Right lobe of liver (tissue), 6 donors: ENCODE data around the gene DAAM1. TPM values are rescaled to one million over a fixed set of nuclear protein-coding genes. Genes with fewer than 3 reads are reported as not detected.

ENCODE experiments used
- ATAC-seq, 4 donors: fragments of 200-7000 bp; cut with Tn5 transposase; one replicate each; pipeline ENCODE4 v1.9.1; 2020; ENCODE audit warnings: mild to moderate bottlenecking in 4 of 4, moderate library complexity in 4 of 4
- DNase-seq, 3 donors: peaks; one replicate each; pipeline ENCODE4 v3.0.0-alpha.2; 2020
- H3K27ac ChIP-seq, 3 donors: fragments of 200-600 bp; one replicate each; pipeline ENCODE4 v1.8.0; 2022
- H3K27me3 ChIP-seq, 2 donors: fragments of 200-600 bp; one replicate each; pipeline ENCODE4 v1.8.0; 2022
- H3K36me3 ChIP-seq, 4 donors: fragments of 200-600 bp; sonication (generic) in 1 of 4; one replicate each; pipeline versions ENCODE4 v1.5.1 to v1.8.0; 2017 to 2022; ENCODE audit warnings: control low read depth in 1 of 4
- H3K4me1 ChIP-seq, 4 donors: fragments of 200-600 bp; sonication (generic) in 1 of 4; one replicate each; pipeline versions ENCODE4 v1.5.1 to v1.8.0; 2017 to 2022; ENCODE audit warnings: control low read depth in 1 of 4
- H3K4me3 ChIP-seq, 3 donors: fragments of 200-600 bp; one replicate each; pipeline ENCODE4 v1.8.0; 2022
- H3K9me3 ChIP-seq, 4 donors: fragments of 200-600 bp; sonication (generic) in 1 of 4; one replicate each; pipeline versions ENCODE4 v1.5.1 to v1.8.0; 2017 to 2022; ENCODE audit warnings: control low read depth in 1 of 4
- CTCF ChIP-seq, 4 donors: fragments of 200-600 bp in 3 of 4; fragments of 450-650 bp in 1 of 4; IDR thresholded peaks; one replicate each; pipeline versions ENCODE4 v1.5.1 to v1.8.0; 2016 to 2022; ENCODE audit warnings: antibody characterized with exemption in 4 of 4, mild to moderate bottlenecking in 2 of 4
- POLR2A ChIP-seq: fragments of 450-650 bp; IDR thresholded peaks from one replicate; pipeline ENCODE4 v1.6.1; 2017; ENCODE audit warnings: antibody characterized with exemption, mild to moderate bottlenecking
- WGBS: methylation state at CpG from one replicate; pipeline ENCODE4 v1.1.6; 2018; ENCODE audit warnings: low coverage, low lambda C conversion rate; ENCODE audit not compliant: insufficient coverage; ENCODE audit errors: missing lambda C conversion rate; 5-methylcytosine and 5-hydroxymethylcytosine counted together
- intact Hi-C, 2 donors: fragments of 100-400 bp; cut with DNase I; formaldehyde crosslinking; loops; one replicate each; pipeline versions ENCODE4 v1.11.2 to v1.14.1; 2022
- total RNA-seq, 6 experiments: library from RNA; depleted of rRNA in 2 of 6; stranded (reverse); fragments of >200 nt in 2 of 6; fragmentation: NEBNext Ultra II Directional in 3 of 6; extraction: Animal tissue kit (Norgen Biotek cat#: 25700) in 3 of 6; gene quantifications; one replicate each; pipeline versions ENCODE4 v1.1.0 to v1.2.4, GENCODE V29; 2016 to 2023
- donor health status: DM: no; HTN: yes; CAD: no.
- donor health status: DM: no; HTN: no; CAD: no.
- donor health status: DM: no; HTN: no; CAD: no.
- donor health status: DM: no; HTN: yes; CAD: no.
- donor health status: DM: no; HTN: yes; CAD: no.

The DAAM1 gene
- total RNA-seq, 6 experiments from 2014 or later, result 17.2 to 43.6 (median 25.3) TPM

- H3K27ac ChIP-seq, result no peak overlapping the region
- no peaks in the 10 kb centered on the region for H3K27me3 ChIP-seq
- no peak for ATAC-seq
- H3K9me3 ChIP-seq, result no peaks in the 10 kb centered on the region
- no peaks in the 10 kb centered on the region for H3K36me3 ChIP-seq
- WGBS, result 86% methylated on average over 2 of the region's 2 CpGs
- no peak overlapping the region for H3K4me3 ChIP-seq
- DNase-seq, result no peak
- intact Hi-C loops, result no loop called here
- H3K4me1 ChIP-seq, result peaks cover 0 to 9% (median 0%) of the 10 kb centered on the region in 4 donors
- TF ChIP-seq POLR2A (no peak), CTCF (IDR thresholded peaks at IDR 0.05) (no peak)
Observed at GRCh38 chr14:59221568-59221967, 33.1 kb downstream of the DAAM1 start.

DNA sequence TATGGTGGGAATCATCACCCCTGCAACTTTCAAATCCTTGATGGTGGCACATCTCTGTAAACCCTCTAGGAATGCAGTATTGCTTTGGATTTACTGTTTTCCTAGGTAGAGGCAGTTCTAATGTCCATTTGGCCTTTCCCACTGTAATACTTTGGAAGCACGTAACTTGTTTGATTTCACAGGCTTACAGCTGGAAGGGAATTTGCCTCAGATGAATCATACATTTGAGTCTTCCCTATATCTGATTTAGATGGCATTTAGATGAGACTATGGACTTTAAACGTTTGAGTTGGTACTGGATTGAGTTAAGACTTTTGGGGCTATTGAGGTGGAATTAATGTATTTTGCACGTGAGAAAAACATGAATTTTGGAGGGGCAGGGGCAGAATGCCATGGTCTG, 35.9 kb downstream of the DAAM1 start:
- peaks cover 0 to 7% (median 0%) of the 10 kb centered on the region in 4 donors for H3K4me1 ChIP-seq
- H3K4me3 ChIP-seq, result no peak overlapping the region
- ATAC-seq (no peak), DNase-seq (no peak)
- H3K9me3 ChIP-seq, result no peaks in the 10 kb centered on the region
- intact Hi-C loops, result no loop called here
- no peaks in the 10 kb centered on the region for H3K27me3 ChIP-seq
- TF ChIP-seq POLR2A (no peak), CTCF (IDR thresholded peaks at IDR 0.05) (no peak)
- no peak overlapping the region for H3K27ac ChIP-seq
- H3K36me3 ChIP-seq, result no peaks in the 10 kb centered on the region
- 60% methylated on average over 2 of the region's 3 CpGs for WGBS

DNA sequence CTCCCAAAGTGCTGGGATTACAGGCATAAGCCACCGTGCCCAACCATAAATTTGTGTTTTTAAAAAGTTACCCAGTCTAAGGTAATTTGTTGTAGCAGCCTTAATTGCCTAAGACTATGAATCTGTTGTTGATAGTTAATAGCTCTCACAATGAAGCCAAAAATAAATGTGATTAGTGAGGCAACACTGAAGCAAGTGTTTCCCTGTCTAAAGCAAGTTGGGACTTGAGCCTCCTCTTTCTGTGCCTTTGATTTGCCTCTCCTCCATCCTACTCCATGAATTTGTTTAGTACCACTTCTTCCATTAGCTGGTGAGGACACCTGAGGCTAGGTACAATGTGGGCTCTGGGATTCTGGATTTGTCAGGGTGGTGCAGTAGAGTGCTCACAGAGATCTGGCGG, 36.8 kb downstream of the DAAM1 start:
- Histone ChIP-seq H3K36me3 (no peaks in the 10 kb centered on the region), H3K27me3 (no peaks in the 10 kb centered on the region), H3K9me3 (no peaks in the 10 kb centered on the region), H3K27ac (no peak overlapping the region), H3K4me3 (no peak overlapping the region), H3K4me1 (no peaks in the 10 kb centered on the region)
- 89% methylated on average over 2 of the region's 2 CpGs for WGBS
- intact Hi-C loops, result no loop called here
- no peak for TF ChIP-seq CTCF (IDR thresholded peaks at IDR 0.05)
- TF ChIP-seq POLR2A, result no peak
- ATAC-seq (no peak), DNase-seq (no peak)

GRCh38 chr14:59228421-59228820, 40.0 kb downstream of the DAAM1 start:
- Histone ChIP-seq H3K27ac (no peak overlapping the region), H3K4me3 (no peak overlapping the region), H3K4me1 (no peaks in the 10 kb centered on the region), H3K36me3 (no peaks in the 10 kb centered on the region), H3K9me3 (no peaks in the 10 kb centered on the region), H3K27me3 (no peaks in the 10 kb centered on the region)
- 68% methylated on average over 3 of the region's 3 CpGs for WGBS
- no peak for DNase-seq
- TF ChIP-seq CTCF (IDR thresholded peaks at IDR 0.05), result no peak
- TF ChIP-seq POLR2A, result no peak
- ATAC-seq, result no peak
- intact Hi-C loops, result no loop called here
